ENCODE data around the gene OPRL1.
A peak's percentile ranks its signal among the peaks of the same experiment; 100 is the strongest.

OPRL1 gene

GRCh38 chr20:64053841-64054661, 25.8 kb upstream of the OPRL1 start (continued):
- TF ChIP-seq ZNF280C (tag by site-specific recombination; IDR thresholded peaks at IDR 0.05) (no peak), ZBTB20 (tag by site-specific recombination; IDR thresholded peaks at IDR 0.05) (peak; percentile 22; the same call in 1 of the 2 replicates), ZNF621 (tag by site-specific recombination; IDR thresholded peaks at IDR 0.05) (no peak), ZNF624 (tag by site-specific recombination; IDR thresholded peaks at IDR 0.05) (no peak), ATF2 (tag by site-specific recombination; IDR thresholded peaks at IDR 0.05; ENCODE audit: low read depth) (no peak), RBAK (tag by site-specific recombination; IDR thresholded peaks at IDR 0.05) (no peak), ZNF792 (tag by site-specific recombination; IDR thresholded peaks at IDR 0.05) (no peak), MYNN (tag by site-specific recombination; IDR thresholded peaks at IDR 0.05; ENCODE audit: borderline replicate concordance) (no peak), ZNF558 (tag by site-specific recombination; IDR thresholded peaks at IDR 0.05) (no peak), ZNF274 (IDR thresholded peaks at IDR 0.05; ENCODE audit: low read length) (no peak), ZNF274 (tag by site-specific recombination; IDR thresholded peaks at IDR 0.05; ENCODE audit: borderline replicate concordance) (no peak), GLIS2 (tag by site-specific recombination; IDR thresholded peaks at IDR 0.05) (peak; percentile 57; the same call in 1 of the 2 replicates), REPIN1 (tag by site-specific recombination; IDR thresholded peaks at IDR 0.05; ENCODE audit: low read depth) (no peak), GLIS1 (tag by site-specific recombination; IDR thresholded peaks at IDR 0.05) (peak; percentile 83), ZNF341 (tag by site-specific recombination; IDR thresholded peaks at IDR 0.05; ENCODE audit: low read depth) (peak; percentile 75), ZNF670 (tag by site-specific recombination; IDR thresholded peaks at IDR 0.05; ENCODE audit: low read depth) (no peak), KLF1 (tag by site-specific recombination; IDR thresholded peaks at IDR 0.05) (0 out of 2 replicates have a peak, but pooled peaks have one; percentile 38), ZIC2 (tag by site-specific recombination; IDR thresholded peaks at IDR 0.05) (peak; percentile 52), ZBTB8A (tag by site-specific recombination; IDR thresholded peaks at IDR 0.05) (peak; percentile 44; the same call in 1 of the 2 replicates), PATZ1 (tag by site-specific recombination; IDR thresholded peaks at IDR 0.05) (peak; percentile 18; the same call in 1 of the 2 replicates), ZBTB7A (tag by site-specific recombination; IDR thresholded peaks at IDR 0.05; ENCODE audit: low read depth) (0 out of 2 replicates have a peak, but pooled peaks have one; percentile 15), ZNF169 (tag by site-specific recombination; IDR thresholded peaks at IDR 0.05) (no peak)
- TF ChIP-seq, protein P1, sequence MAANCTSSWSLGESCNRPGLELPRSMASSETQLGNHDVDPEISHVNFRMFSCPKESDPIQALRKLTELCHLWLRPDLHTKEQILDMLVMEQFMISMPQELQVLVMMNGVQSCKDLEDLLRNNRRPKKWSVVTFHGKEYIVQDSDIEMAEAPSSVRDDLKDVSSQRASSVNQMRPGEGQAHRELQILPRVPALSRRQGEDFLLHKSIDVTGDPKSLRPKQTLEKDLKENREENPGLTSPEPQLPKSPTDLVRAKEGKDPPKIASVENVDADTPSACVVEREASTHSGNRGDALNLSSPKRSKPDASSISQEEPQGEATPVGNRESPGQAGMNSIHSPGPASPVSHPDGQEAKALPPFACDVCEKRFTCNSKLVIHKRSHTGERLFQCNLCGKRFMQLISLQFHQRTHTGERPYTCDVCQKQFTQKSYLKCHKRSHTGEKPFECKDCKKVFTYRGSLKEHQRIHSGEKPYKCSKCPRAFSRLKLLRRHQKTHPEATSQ (tag by site-specific recombination; IDR thresholded peaks at IDR 0.05) = no peak
- TF ChIP-seq, protein P2, sequence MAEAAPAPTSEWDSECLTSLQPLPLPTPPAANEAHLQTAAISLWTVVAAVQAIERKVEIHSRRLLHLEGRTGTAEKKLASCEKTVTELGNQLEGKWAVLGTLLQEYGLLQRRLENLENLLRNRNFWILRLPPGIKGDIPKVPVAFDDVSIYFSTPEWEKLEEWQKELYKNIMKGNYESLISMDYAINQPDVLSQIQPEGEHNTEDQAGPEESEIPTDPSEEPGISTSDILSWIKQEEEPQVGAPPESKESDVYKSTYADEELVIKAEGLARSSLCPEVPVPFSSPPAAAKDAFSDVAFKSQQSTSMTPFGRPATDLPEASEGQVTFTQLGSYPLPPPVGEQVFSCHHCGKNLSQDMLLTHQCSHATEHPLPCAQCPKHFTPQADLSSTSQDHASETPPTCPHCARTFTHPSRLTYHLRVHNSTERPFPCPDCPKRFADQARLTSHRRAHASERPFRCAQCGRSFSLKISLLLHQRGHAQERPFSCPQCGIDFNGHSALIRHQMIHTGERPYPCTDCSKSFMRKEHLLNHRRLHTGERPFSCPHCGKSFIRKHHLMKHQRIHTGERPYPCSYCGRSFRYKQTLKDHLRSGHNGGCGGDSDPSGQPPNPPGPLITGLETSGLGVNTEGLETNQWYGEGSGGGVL (tag by site-specific recombination; IDR thresholded peaks at IDR 0.05) = peak; percentile 21; the same call in 1 of the 2 replicates
- TF ChIP-seq, protein P3, sequence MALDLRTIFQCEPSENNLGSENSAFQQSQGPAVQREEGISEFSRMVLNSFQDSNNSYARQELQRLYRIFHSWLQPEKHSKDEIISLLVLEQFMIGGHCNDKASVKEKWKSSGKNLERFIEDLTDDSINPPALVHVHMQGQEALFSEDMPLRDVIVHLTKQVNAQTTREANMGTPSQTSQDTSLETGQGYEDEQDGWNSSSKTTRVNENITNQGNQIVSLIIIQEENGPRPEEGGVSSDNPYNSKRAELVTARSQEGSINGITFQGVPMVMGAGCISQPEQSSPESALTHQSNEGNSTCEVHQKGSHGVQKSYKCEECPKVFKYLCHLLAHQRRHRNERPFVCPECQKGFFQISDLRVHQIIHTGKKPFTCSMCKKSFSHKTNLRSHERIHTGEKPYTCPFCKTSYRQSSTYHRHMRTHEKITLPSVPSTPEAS (tag by site-specific recombination; IDR thresholded peaks at IDR 0.05) = no peak

Measured in HEK293 (cell line).